Adrenal gland (tissue), 5 donors: ENCODE data around the gene CDK6.

ENCODE experiments used
- CTCF ChIP-seq, 6 experiments: fragments of 450-650 bp in 4 of 6; fragments of 200-600 bp in 2 of 6; sonication (generic) in 1 of 6; IDR thresholded peaks; 1 replicate in 5 of 6; 2 replicates in 1 of 6; pipeline versions ENCODE4 v1.5.1 to v1.8.0; 2016 to 2021; ENCODE audit warnings: antibody characterized with exemption in 6 of 6, mild to moderate bottlenecking in 2 of 6, moderate library complexity in 1 of 6
- POLR2A ChIP-seq, 2 donors: fragments of 450-650 bp; IDR thresholded peaks; one replicate each; pipeline ENCODE4 v1.6.1; 2017; ENCODE audit warnings: antibody characterized with exemption in 2 of 2, mild to moderate bottlenecking in 2 of 2, moderate library complexity in 1 of 2
- donor health status: DM: no; HTN: no; CAD: no.

GRCh38 chr7:92650391-92650790 lies 186.0 kb downstream of the CDK6 start:
- TF ChIP-seq CTCF (IDR thresholded peaks at IDR 0.05) (no peak), POLR2A (IDR thresholded peaks at IDR 0.05) (no peak)
